ENCODE measurements around the gene CHORDC1. TPM values are rescaled to one million over a fixed set of nuclear protein-coding genes. Genes with fewer than 3 reads are reported as not detected.

CHORDC1 gene
- total and polyA plus RNA-seq, 2 donors (not counting 3 experiments of a cell fraction or from before 2014, with no cell fraction given): 30.3 to 56.8 TPM

GRCh38 chr11:90223248-90223585 lies 368 bp upstream of the CHORDC1 start:
- H2AFZ ChIP-seq (ENCODE audit: low read depth, low read length): peak overlapping the region; percentile 99
- intact Hi-C loops (cut with micrococcal nuclease) (no loop called here), dilution Hi-C loops (cut with MboI; ENCODE audit: extremely low pct_ligation_motif_present, low sequenced_read_pairs) (no loop called here)
- H3K27me3 ChIP-seq (ENCODE audit: control insufficient read depth in 2 of 2, insufficient read depth in 2 of 2, low read length in 2 of 2): no peaks in the 10 kb centered on the region
- BruUV-seq (replicated peaks): TSS peak; percentile 76
- peak overlapping the region; percentile 85 for H3K9ac ChIP-seq (replicated peaks; ENCODE audit: extremely low read depth, insufficient read depth, low read length)
- H3K4me3 ChIP-seq (replicated peaks in 1 of 3; ENCODE audit: insufficient read depth in 1 of 3, low read depth in 1 of 3, low read length in 3 of 3): peak overlapping the region; percentile 77 to 90 (median 81)
- H3K79me2 ChIP-seq (ENCODE audit: control insufficient read depth, insufficient read depth, low read length): peaks cover 49% of the 10 kb centered on the region
- H4K20me1 ChIP-seq (replicated peaks; ENCODE audit: control insufficient read depth, extremely low read depth, insufficient read depth, low read length): peaks cover 5% of the 10 kb centered on the region
- no peaks in the 10 kb centered on the region for H3K9me1 ChIP-seq (replicated peaks; ENCODE audit: control insufficient read depth, extremely low read depth, insufficient read depth, low read length)
- peak overlapping the region; percentile 48 for H3K27ac ChIP-seq (ENCODE audit: insufficient read depth, low read depth, low read length)
- ChIA-PET CTCF (interaction anchor here (1.7 to 3.4 kb wide), 2 partner anchors 16 to 19 kb away, joined by 4 to 14 read pairs; no protein-coding TSS in a partner anchor), POLR2A (no interaction called here)
- H3K4me1 ChIP-seq (ENCODE audit: control insufficient read depth, extremely low read depth, insufficient read depth, low read length): peaks cover 25% of the 10 kb centered on the region
- no peaks in the 10 kb centered on the region for H3K9me3 ChIP-seq (replicated peaks; ENCODE audit: control insufficient read depth, insufficient read depth, low read length)
- H3K4me2 ChIP-seq (ENCODE audit: insufficient read depth, low read length): peak overlapping the region; percentile 92
- no peaks in the 10 kb centered on the region for H3K36me3 ChIP-seq (ENCODE audit: control insufficient read depth in 2 of 2, extremely low read depth in 1 of 2, insufficient read depth in 2 of 2, low read length in 2 of 2)
- DNase-seq (ENCODE audit: low read depth, low spot score): no peak
- peak; percentile 3 for TF ChIP-seq POLR2A (IDR thresholded peaks at IDR 0.05; ENCODE audit: low read depth, low read length)
- TF ChIP-seq EZH2 (IDR thresholded peaks at IDR 0.05; ENCODE audit: borderline replicate concordance, low read depth, low read length, severe bottlenecking): no peak
- no peak for FAIRE-seq

DNA sequence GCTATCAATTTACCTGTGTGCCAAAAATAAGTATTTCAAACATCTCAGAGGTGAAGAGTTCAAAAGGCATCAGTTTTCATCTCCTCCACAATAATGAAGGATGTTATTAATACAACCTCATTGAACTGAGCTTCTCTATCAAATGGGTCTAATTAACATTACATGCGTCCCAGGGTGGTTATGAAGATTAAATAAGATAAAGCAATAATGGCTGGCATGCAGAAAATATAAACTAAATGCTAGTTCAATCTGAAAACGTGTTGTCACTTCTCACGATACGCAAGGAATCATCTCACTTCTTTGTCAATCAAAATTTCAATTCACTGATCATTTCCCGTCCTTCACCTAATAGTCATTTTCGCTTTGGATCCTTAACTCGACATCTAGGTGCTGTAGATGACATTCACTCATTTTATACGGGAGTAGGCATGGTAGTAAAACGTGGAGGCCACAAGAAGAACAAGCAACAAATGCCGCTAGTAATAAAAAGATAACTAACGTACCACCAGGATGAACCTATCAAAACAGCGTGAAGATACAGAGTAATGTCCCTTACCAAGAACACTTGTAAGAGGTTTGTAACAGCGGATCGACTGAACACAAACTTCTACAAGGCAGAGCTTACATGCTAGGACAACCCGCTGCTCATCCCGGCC lies 918 bp downstream of the CHORDC1 start:
- ChIA-PET POLR2A (no interaction called here), CTCF (interaction anchor here (1.7 to 3.4 kb wide), 2 partner anchors 15 to 17 kb away, joined by 4 to 14 read pairs; no protein-coding TSS in a partner anchor)
- Histone ChIP-seq H3K9ac (replicated peaks; ENCODE audit: extremely low read depth, insufficient read depth, low read length) (peak overlapping the region; percentile 85), H3K9me3 (replicated peaks; ENCODE audit: control insufficient read depth, insufficient read depth, low read length) (no peaks in the 10 kb centered on the region), H4K20me1 (replicated peaks; ENCODE audit: control insufficient read depth, extremely low read depth, insufficient read depth, low read length) (peaks cover 8% of the 10 kb centered on the region), H3K4me1 (ENCODE audit: control insufficient read depth, extremely low read depth, insufficient read depth, low read length) (peaks cover 25% of the 10 kb centered on the region), H3K79me2 (ENCODE audit: control insufficient read depth, insufficient read depth, low read length) (peaks cover 62% of the 10 kb centered on the region), H3K27ac (ENCODE audit: insufficient read depth, low read depth, low read length) (peak overlapping the region; percentile 78), H3K4me2 (ENCODE audit: insufficient read depth, low read length) (peak overlapping the region; percentile 89), H2AFZ (ENCODE audit: low read depth, low read length) (peak overlapping the region; percentile 99), H3K36me3 (ENCODE audit: control insufficient read depth in 2 of 2, extremely low read depth in 1 of 2, insufficient read depth in 2 of 2, low read length in 2 of 2) (no peaks in the 10 kb centered on the region), H3K9me1 (replicated peaks; ENCODE audit: control insufficient read depth, extremely low read depth, insufficient read depth, low read length) (no peaks in the 10 kb centered on the region), H3K4me3 (replicated peaks in 1 of 3; ENCODE audit: insufficient read depth in 1 of 3, low read depth in 1 of 3, low read length in 3 of 3) (peak overlapping the region; percentile 77 to 90 (median 81)), H3K27me3 (ENCODE audit: control insufficient read depth in 2 of 2, insufficient read depth in 2 of 2, low read length in 2 of 2) (no peaks in the 10 kb centered on the region)
- no TSS peak for BruUV-seq (replicated peaks)
- DNase-seq (ENCODE audit: low read depth, low spot score) (peak; percentile 63), FAIRE-seq (no peak)
- dilution Hi-C loops (cut with MboI; ENCODE audit: extremely low pct_ligation_motif_present, low sequenced_read_pairs): no loop called here
- intact Hi-C loops (cut with micrococcal nuclease): no loop called here
- TF ChIP-seq EZH2 (IDR thresholded peaks at IDR 0.05; ENCODE audit: borderline replicate concordance, low read depth, low read length, severe bottlenecking): no peak
- no peak for TF ChIP-seq POLR2AphosphoS5 (IDR thresholded peaks at IDR 0.05; ENCODE audit: insufficient read depth, low read depth, low read length)
- no peak for TF ChIP-seq POLR2A (IDR thresholded peaks at IDR 0.05; ENCODE audit: low read depth, low read length)
- no peak for TF ChIP-seq JUN (IDR thresholded peaks at IDR 0.05; ENCODE audit: borderline replicate concordance, insufficient read depth, insufficient read length, low read depth)
- TF ChIP-seq GATA2 (IDR thresholded peaks at IDR 0.05; ENCODE audit: insufficient read depth, insufficient read length, low read depth, low read length): no peak
- TF ChIP-seq MYC (IDR thresholded peaks at IDR 0.05; ENCODE audit: low read depth, low read length): no peak
- TF ChIP-seq, protein P1, sequence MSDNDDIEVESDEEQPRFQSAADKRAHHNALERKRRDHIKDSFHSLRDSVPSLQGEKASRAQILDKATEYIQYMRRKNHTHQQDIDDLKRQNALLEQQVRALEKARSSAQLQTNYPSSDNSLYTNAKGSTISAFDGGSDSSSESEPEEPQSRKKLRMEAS (IDR thresholded peaks at IDR 0.05; ENCODE audit: insufficient read depth, insufficient read length): no peak
- TF ChIP-seq, protein P2, sequence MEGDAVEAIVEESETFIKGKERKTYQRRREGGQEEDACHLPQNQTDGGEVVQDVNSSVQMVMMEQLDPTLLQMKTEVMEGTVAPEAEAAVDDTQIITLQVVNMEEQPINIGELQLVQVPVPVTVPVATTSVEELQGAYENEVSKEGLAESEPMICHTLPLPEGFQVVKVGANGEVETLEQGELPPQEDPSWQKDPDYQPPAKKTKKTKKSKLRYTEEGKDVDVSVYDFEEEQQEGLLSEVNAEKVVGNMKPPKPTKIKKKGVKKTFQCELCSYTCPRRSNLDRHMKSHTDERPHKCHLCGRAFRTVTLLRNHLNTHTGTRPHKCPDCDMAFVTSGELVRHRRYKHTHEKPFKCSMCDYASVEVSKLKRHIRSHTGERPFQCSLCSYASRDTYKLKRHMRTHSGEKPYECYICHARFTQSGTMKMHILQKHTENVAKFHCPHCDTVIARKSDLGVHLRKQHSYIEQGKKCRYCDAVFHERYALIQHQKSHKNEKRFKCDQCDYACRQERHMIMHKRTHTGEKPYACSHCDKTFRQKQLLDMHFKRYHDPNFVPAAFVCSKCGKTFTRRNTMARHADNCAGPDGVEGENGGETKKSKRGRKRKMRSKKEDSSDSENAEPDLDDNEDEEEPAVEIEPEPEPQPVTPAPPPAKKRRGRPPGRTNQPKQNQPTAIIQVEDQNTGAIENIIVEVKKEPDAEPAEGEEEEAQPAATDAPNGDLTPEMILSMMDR (IDR thresholded peaks at IDR 0.05; ENCODE audit: extremely low read depth in 1 of 2, insufficient read depth in 1 of 2, low read depth in 1 of 2, low read length in 2 of 2): no peak
- TF ChIP-seq FOS (IDR thresholded peaks at IDR 0.05; ENCODE audit: borderline replicate concordance, insufficient read depth, low read length): no peak

Measured in endothelial cell of umbilical vein (primary cell).